ENCODE measurements around the gene MYF5.

DNA sequence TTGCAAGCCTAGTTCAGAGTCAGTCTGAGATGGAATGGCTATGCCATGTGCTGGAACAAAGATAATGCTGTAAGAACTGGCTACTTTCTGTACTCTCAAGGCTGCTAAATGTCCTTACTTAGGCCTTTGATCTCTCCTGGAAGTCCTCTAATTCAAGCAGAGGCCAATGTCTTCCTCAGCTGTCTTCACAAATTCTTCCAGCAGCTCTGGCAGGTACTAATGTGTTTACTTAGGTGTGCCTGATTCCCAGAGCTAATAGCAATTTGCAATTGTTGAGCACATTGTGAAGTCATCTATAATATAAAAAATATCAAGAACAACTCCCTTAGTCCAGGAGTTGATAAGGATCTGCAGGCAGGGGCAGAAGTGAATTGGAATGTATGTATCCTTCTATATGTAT is 3.8 kb upstream of the MYF5 start:
- TF ChIP-seq, protein P1, sequence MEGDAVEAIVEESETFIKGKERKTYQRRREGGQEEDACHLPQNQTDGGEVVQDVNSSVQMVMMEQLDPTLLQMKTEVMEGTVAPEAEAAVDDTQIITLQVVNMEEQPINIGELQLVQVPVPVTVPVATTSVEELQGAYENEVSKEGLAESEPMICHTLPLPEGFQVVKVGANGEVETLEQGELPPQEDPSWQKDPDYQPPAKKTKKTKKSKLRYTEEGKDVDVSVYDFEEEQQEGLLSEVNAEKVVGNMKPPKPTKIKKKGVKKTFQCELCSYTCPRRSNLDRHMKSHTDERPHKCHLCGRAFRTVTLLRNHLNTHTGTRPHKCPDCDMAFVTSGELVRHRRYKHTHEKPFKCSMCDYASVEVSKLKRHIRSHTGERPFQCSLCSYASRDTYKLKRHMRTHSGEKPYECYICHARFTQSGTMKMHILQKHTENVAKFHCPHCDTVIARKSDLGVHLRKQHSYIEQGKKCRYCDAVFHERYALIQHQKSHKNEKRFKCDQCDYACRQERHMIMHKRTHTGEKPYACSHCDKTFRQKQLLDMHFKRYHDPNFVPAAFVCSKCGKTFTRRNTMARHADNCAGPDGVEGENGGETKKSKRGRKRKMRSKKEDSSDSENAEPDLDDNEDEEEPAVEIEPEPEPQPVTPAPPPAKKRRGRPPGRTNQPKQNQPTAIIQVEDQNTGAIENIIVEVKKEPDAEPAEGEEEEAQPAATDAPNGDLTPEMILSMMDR (IDR thresholded peaks at IDR 0.05; ENCODE audit: poor library complexity): no peak
- TF ChIP-seq EZH2phosphoT487 (IDR thresholded peaks at IDR 0.05; ENCODE audit: low read depth, severe bottlenecking, unreplicated experiment): no peak
